Measurements from ENCODE around the gene FAM20C.

FAM20C gene

GRCh38 chr7:271266-272107, 79.1 kb downstream of the FAM20C start:
- DNase-seq (ENCODE audit: low read depth), result no peak
- no peak overlapping the region for H3K4me3 ChIP-seq (ENCODE audit: low read depth, low read length)
- TF ChIP-seq, protein P1, sequence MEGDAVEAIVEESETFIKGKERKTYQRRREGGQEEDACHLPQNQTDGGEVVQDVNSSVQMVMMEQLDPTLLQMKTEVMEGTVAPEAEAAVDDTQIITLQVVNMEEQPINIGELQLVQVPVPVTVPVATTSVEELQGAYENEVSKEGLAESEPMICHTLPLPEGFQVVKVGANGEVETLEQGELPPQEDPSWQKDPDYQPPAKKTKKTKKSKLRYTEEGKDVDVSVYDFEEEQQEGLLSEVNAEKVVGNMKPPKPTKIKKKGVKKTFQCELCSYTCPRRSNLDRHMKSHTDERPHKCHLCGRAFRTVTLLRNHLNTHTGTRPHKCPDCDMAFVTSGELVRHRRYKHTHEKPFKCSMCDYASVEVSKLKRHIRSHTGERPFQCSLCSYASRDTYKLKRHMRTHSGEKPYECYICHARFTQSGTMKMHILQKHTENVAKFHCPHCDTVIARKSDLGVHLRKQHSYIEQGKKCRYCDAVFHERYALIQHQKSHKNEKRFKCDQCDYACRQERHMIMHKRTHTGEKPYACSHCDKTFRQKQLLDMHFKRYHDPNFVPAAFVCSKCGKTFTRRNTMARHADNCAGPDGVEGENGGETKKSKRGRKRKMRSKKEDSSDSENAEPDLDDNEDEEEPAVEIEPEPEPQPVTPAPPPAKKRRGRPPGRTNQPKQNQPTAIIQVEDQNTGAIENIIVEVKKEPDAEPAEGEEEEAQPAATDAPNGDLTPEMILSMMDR (IDR thresholded peaks at IDR 0.05; ENCODE audit: control insufficient read depth, extremely low read depth, insufficient read depth), result no peak

DNA sequence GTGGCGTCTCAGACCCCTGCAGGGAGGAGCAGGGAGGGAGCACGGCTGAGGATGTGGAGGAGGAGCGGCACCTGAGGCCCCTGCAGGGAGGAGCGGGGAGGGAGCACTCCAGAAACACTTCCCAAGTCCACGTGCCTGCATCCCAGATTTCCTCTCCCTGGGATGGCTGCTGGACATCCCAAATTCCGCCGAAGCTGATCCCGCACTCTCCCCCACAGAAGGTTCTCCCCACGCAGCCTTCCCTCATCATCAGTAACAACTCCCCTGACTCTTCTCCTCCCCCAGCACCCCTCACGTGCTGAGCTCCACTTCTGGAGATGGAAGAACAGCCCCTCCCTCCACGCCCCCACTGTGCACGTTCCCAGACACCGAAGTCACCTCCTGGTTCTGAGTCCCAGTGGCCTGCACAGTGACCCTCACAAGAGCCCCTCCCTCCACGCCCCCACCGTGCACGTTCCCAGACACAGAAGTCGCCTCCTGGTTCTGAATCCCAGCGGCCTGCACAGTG, 79.8 kb downstream of the FAM20C start:
- TF ChIP-seq, protein P1 (IDR thresholded peaks at IDR 0.05; ENCODE audit: control insufficient read depth, extremely low read depth, insufficient read depth), result no peak
- no peak overlapping the region for H3K4me3 ChIP-seq (ENCODE audit: low read depth, low read length)
- no peak for DNase-seq (ENCODE audit: low read depth)

DNA sequence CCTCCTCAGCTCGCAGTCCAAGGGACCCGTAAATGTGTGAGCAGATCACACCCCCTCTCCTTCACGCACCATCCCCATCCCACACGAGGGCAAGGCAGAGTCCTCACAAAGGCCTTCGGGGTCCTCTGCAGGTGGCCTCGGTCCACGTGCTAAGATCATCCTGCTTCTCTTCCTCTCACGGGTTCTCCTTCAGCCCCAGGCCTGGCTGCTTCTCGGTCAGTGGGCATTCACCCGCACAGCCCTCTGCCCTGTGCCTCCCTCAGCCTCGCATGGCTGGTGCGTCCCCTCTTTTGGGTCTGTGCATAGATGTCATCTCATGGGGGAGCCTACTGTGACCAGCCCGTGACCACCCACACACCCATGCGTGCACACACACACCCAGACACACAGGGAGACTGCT, 80.3 kb downstream of the FAM20C start:
- no peak for DNase-seq (ENCODE audit: low read depth)
- H3K4me3 ChIP-seq (ENCODE audit: low read depth, low read length), result no peak overlapping the region
- TF ChIP-seq, protein P1 (IDR thresholded peaks at IDR 0.05; ENCODE audit: control insufficient read depth, extremely low read depth, insufficient read depth), result no peak

GRCh38 chr7:273327-273726, 81.0 kb downstream of the FAM20C start:
- TF ChIP-seq, protein P1 (IDR thresholded peaks at IDR 0.05; ENCODE audit: control insufficient read depth, extremely low read depth, insufficient read depth), result no peak

GRCh38 chr7:274266-274665, 81.9 kb downstream of the FAM20C start:
- TF ChIP-seq, protein P1 (IDR thresholded peaks at IDR 0.05; ENCODE audit: control insufficient read depth, extremely low read depth, insufficient read depth), result no peak
- no peak overlapping the region for H3K4me3 ChIP-seq (ENCODE audit: low read depth, low read length)
- DNase-seq (ENCODE audit: low read depth), result no peak

More at GRCh38 chr7:273327-273726, 81.0 kb downstream of the FAM20C start:
- no peak overlapping the region for H3K4me3 ChIP-seq (ENCODE audit: low read depth, low read length)
- no peak for DNase-seq (ENCODE audit: low read depth)

DNA sequence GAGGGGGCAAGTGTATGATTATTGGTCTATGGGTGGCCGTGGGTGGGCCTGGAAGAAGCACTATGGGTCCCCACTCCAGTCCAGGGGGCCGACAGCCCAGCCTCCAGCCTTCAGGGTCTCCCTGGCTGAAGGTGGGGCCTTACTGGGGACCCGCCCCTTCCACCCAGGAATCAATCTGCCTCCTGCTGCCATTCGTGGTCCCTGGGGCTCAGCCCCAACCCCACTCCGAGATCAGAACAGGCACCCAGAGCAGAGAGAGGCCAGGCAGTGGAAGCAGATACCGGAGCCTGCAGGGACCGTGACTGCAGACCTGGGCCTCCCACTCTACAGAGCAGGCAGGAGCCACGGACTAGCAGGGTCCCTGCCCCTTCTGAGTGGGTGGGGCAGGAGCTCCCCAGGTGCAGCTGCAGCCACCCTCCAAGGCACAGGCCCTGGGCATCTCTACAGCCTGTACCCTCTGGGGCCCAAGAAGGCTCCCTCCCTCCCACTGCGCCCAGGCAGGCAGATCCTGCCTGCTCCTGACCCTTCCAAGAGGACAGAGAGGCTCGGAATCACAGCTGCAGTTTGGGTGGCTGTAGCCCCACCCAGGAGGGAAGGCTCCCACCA, 84.0 kb downstream of the FAM20C start:
- H3K4me3 ChIP-seq (ENCODE audit: low read depth, low read length), result no peak overlapping the region
- TF ChIP-seq, protein P1 (IDR thresholded peaks at IDR 0.05; ENCODE audit: control insufficient read depth, extremely low read depth, insufficient read depth), result no peak
- no peak for DNase-seq (ENCODE audit: low read depth)

Data from LNCaP clone FGC (cell line).